ENCODE results near the gene EYS.

- TF ChIP-seq SRF (IDR thresholded peaks at IDR 0.05; ENCODE audit: low read depth) (no peak), CTCF (IDR thresholded peaks at IDR 0.05 in 2 of 3, conservative IDR thresholded peaks at IDR 0.05 in 1 of 3; ENCODE audit: borderline replicate concordance in 1 of 3, insufficient read depth in 1 of 3, low read depth in 2 of 3, low read length in 2 of 3) (no peak), POLR2A (IDR thresholded peaks at IDR 0.05; ENCODE audit: borderline replicate concordance, extremely low read depth, insufficient read depth, insufficient read length) (no peak), EZH2phosphoT487 (IDR thresholded peaks at IDR 0.05; ENCODE audit: borderline replicate concordance) (no peak), REST (IDR thresholded peaks at IDR 0.05; ENCODE audit: low read depth) (no peak), SP1 (IDR thresholded peaks at IDR 0.05; ENCODE audit: low read depth) (no peak), TCF7L2 (IDR thresholded peaks at IDR 0.05; ENCODE audit: borderline replicate concordance, extremely low read depth, insufficient read depth, insufficient read length) (no peak), POLR2AphosphoS5 (IDR thresholded peaks at IDR 0.05; ENCODE audit: low read depth, low read length) (no peak)
Observed at GRCh38 chr6:63819831-63820230, 1887.2 kb downstream of the EYS start.
